Femur (tissue), 1 donor: ENCODE measurements around the gene PLXNB1.
"Not testable (repeated sequence)": the region's sequence is repeated elsewhere in the genome, so short reads cannot be mapped to it uniquely, and the experiment has no call there.

ENCODE experiments used
- DNase-seq: peaks from one replicate; pipeline ENCODE4 v3.0.0-alpha.2; 2017

PLXNB1 gene, protein sequence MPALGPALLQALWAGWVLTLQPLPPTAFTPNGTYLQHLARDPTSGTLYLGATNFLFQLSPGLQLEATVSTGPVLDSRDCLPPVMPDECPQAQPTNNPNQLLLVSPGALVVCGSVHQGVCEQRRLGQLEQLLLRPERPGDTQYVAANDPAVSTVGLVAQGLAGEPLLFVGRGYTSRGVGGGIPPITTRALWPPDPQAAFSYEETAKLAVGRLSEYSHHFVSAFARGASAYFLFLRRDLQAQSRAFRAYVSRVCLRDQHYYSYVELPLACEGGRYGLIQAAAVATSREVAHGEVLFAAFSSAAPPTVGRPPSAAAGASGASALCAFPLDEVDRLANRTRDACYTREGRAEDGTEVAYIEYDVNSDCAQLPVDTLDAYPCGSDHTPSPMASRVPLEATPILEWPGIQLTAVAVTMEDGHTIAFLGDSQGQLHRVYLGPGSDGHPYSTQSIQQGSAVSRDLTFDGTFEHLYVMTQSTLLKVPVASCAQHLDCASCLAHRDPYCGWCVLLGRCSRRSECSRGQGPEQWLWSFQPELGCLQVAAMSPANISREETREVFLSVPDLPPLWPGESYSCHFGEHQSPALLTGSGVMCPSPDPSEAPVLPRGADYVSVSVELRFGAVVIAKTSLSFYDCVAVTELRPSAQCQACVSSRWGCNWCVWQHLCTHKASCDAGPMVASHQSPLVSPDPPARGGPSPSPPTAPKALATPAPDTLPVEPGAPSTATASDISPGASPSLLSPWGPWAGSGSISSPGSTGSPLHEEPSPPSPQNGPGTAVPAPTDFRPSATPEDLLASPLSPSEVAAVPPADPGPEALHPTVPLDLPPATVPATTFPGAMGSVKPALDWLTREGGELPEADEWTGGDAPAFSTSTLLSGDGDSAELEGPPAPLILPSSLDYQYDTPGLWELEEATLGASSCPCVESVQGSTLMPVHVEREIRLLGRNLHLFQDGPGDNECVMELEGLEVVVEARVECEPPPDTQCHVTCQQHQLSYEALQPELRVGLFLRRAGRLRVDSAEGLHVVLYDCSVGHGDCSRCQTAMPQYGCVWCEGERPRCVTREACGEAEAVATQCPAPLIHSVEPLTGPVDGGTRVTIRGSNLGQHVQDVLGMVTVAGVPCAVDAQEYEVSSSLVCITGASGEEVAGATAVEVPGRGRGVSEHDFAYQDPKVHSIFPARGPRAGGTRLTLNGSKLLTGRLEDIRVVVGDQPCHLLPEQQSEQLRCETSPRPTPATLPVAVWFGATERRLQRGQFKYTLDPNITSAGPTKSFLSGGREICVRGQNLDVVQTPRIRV (N-terminal part only)

GRCh38 chr3:48429960-48430707 lies at the start of gene PLXNB1:
TSS of gene PLXNB1 (minus strand) at chr3:48430086. CDS start at chr3:48424611, 5,475 bp downstream.
- DNase-seq, result peak; percentile 71

DNA sequence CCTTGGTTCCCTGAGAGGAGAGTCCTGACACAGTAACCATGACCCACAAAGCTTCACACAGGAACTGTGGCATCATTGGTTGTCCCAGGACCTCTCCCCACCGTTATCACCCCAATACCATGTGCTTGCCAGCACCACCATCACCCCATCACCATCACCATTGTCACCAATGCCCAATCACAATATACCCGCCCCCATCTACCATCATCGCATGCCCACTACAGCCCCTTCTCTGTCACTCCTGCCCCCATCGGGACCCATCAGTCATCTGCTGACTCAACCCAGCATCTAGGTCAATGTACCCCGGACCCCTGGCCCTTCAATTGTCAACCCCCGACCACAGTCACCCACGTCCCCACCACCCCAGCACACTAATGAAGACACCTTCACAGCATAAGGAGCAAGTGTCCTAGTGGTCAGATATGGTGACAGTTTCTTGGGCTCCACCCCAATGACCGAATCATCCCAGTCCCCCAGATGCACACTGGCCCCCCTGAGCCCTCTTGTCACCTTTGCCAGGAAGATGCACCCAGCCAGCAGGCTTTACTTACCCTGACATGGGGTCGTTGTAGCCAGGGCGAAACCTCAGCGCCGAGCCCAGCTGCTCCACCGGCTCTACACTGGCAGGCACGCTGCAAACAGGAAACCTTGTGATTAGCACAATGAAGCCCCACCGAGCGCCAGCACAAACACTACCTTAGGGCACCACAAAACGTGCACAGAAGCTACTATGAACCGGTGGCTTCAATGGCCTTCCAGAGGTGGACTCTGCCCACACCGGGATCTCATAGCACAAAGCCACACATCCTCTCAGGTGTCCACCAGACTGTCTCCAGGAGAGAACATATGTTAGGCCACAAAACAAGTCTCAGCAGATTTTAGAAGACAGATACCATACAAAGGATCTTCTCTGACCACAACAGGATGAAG lies 49.0 kb upstream of the PLXNB1 start:
- DNase-seq, result no peak

GRCh38 chr3:48477959-48478520 lies 48.2 kb upstream of the PLXNB1 start:
- DNase-seq, result no peak

GRCh38 chr3:48476426-48477053 lies 46.7 kb upstream of the PLXNB1 start:
- DNase-seq, result no peak

- no peak for DNase-seq
Measured at GRCh38 chr3:48475188-48475587, 45.3 kb upstream of the PLXNB1 start.

DNA sequence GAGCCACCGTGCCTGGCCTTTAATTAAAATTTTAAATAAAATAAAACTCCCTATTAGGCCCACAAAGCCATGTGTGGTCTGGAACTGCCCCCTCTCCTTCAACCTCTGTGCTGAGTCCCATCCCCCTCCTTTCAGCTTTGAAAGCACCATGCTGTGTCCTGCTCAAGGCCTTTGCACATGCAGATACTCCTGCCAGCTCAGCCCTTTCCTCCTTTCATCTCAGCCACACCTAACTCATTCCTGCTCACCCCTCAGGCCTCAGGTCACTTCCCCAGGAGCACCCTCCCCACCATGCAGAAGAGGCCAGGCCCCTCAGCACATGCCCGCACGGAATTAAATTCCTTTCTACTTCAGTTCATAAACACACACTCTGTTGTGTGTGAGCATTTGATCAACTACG lies 44.7 kb upstream of the PLXNB1 start:
- no peak for DNase-seq

- not testable (repeated sequence) for DNase-seq
Measured at GRCh38 chr3:48474031-48474430, 44.1 kb upstream of the PLXNB1 start.

GRCh38 chr3:48473617-48473952 lies 43.7 kb upstream of the PLXNB1 start:
- DNase-seq, result no peak

DNA sequence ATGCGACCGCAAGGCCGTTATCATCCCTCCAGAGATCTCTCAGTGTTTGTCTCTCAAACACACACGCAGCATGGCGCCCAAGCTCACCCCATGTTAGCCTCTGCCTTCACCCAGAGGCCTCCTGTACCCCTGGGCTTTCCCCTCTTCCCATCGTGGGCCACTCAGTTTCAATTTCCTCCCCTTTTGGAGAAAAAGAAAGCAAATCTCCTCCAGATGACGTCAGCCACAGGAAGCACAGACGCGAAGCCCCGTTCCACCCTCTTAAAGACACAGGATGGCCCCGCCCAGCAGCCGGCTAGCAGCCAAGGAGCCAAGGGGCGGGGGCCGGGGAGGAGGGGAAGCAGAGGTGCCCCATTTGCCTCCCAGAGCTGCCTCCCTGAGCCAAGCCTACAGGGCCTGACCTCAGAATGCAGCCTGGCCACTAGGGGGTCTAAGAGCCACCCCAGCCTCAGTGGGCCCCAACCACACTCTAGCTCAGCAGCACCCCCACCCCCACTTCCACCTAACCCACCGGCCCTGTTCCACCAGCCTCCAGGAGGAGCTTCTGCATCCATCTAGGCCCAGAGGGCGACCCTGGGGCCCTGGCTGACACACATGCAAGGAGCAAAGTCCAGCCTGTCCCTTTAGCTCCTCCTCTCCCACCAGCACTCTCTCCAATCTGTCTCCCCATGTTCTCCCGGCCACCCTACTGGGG lies 43.2 kb upstream of the PLXNB1 start:
- DNase-seq, result peak; percentile 94

- DNase-seq, result no peak
Measured at GRCh38 chr3:48472673-48472922, 42.7 kb upstream of the PLXNB1 start.

GRCh38 chr3:48470286-48470685 lies 40.4 kb upstream of the PLXNB1 start:
- DNase-seq, result no peak

DNA sequence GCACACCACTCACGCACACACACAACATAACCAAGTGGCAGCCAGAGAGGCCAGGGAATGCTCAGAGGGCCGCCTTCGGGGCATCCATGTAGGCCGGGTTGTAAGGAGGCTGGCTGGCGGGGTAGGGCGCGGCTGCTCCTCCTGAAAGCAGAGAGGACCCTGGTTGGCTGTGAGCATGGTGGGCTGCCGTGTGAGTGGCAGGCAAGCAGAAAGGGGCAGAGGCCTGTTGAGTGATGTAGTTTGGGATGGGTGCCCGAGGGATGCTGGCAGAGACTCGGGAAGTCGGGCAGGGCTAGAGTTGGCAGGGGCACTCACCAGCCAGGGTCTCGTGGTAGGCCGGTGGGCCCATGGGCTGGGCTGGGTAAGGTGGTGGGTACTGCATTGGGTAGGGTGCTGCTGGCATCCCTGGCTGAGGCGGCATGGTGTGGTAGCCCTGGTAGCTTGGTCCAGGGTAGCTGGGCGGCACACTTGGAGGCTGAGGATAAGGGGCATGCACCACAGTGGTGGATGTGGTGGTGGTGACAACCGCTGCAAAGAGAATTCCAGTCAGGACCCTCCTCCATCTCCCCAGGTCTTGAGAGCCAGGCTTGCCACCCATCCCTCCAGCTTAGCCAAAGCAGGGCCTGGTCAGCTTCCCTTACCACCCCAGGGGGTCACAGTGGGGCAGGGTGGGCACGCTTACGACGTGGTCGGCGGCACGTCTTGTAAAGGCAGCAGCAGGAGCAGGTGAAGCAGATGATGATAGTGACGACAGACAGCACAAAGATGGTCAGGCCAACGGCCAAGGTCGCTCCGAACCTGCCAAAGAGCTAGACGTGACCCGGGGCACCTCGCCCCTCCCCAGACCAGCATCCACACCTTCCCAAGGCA lies 39.4 kb upstream of the PLXNB1 start:
- DNase-seq, result no peak

DNA sequence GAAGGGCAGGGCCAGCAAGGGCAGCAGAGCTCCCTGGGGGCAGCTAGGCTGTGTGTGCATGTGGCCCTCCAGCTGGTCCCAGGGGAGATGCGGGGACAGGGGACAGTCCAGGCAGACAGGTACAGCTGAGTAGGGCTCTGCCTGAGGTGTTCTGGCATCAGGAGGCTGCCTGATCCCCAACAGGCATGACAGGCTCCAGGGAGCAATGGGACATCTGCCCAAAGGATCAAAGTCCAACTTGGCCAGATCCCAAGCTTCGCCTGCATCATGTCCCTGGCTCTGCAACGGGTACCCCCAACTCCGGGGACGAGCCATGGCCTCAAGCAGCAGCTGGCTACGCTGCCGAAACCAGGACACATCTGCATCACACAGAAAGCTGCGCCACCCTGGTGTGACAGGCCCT lies 38.4 kb upstream of the PLXNB1 start:
- no peak for DNase-seq

- no peak for DNase-seq
Measured at GRCh38 chr3:48467473-48468267, 37.8 kb upstream of the PLXNB1 start.

DNA sequence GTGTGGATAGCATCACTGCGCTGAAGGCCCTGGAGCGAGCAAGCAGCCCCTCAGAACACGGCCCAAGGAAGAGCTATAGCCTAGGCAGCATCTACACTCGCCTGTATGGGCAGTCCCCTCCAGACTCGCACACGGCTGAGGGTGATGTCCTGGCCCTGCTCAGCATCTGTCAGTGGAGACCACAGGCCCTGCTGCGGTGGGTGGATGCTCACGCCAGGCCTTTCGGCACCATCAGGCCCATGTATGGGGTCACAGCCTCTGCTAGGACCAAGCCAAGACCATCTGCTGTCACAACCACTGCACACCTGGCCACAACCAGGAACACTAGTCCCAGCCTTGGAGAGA lies 37.2 kb upstream of the PLXNB1 start:
- DNase-seq, result no peak

- DNase-seq, result no peak
Measured at GRCh38 chr3:48466386-48467109, 36.7 kb upstream of the PLXNB1 start.

GRCh38 chr3:48465531-48466378 lies 35.9 kb upstream of the PLXNB1 start:
- DNase-seq, result peak; percentile 98
